Eye (tissue), 1 donor: ENCODE measurements around the gene TTC28.

Source experiments
- DNase-seq: peaks from one replicate; pipeline ENCODE4 v3.0.0-alpha.2; 2015

Gene TTC28

DNA sequence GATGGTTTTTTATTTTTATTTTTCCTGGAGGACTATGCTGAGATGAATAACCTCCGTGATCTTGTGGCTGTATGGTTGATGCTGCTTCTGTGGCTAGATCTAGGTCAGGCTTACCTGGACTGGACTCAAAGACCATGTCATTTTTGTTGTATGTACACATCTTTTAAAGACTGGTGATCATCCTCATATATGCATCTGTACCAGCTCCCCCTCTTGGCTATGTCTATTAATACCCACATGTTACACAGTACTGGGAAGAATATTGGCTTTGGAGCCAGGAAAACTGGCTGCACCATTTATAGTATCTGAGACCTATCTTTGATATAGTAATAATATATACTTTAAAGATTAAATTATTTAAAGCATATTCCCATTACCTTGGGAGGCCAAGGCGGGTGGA, 742.2 kb downstream of the TTC28 start:
- DNase-seq: no peak

- DNase-seq: no peak
Measured at GRCh38 chr22:27935897-27936296, 743.7 kb downstream of the TTC28 start.

DNA sequence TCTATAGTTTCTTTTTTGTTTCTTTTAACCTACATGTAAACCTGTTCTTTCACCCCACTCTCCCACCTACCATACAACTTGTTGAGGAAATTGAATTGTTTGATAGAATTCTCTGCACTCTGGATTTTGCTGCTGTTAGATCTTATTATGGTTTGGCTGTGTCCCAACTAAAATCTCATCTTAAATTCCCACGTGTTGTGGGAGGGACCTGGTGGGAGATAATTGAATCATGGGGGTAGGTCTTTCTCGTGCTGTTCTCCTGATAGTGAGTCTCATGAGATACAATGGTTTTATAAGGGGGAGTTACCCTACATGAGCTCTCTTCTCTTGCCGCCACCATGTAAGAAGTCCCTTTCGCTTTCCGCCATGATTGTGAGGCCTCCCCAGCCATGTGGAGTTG, 745.6 kb downstream of the TTC28 start:
- DNase-seq: no peak

GRCh38 chr22:27933186-27933983, 746.3 kb downstream of the TTC28 start:
- no peak for DNase-seq

DNA sequence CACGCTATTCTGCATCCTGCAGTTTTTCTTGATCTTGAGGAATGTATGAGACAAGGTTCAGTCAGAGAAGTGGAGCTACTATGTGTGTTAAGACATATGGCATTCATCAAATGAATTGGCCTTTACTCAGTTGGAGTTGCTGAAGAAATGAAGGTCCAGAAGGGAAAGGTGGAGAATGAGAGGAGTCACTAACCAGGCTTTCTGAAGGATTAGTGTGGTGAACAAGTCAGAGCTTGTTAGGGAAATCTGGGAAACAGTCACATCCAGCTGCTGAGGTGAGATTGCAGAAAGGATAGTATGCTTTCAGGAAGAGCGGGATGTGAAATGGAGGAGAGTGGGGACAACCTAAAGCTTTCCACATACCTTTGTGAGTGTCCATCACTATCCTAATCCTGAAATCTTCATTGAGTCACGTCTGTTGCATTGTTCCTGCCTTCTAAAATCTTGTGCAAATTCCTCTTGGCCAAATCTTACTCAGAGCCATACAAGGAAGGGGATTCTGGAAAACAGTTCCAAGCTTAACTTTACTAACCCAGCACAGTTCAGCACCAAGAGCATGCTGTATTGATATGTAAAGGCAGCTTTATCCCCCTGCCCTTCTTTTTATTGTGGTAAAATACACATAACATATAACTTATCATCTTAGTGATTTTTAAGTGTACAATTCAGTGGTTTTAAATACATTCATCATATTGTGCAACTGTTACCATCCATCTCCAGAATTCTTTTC, 749.1 kb downstream of the TTC28 start:
- DNase-seq: no peak
